Activated naive CD4-positive, alpha-beta T cell treated with Interleukin-2 at 50 U/mL for 16 hours (primary cell): ENCODE measurements around the gene GRID1.

Experiments used
- DNase-seq: peaks from one replicate; pipeline ENCODE4 v3.0.0-alpha.2; 2020

GRID1 gene

GRCh38 chr10:86162696-86163400, 203.7 kb downstream of the GRID1 start:
- DNase-seq, result no peak

DNA sequence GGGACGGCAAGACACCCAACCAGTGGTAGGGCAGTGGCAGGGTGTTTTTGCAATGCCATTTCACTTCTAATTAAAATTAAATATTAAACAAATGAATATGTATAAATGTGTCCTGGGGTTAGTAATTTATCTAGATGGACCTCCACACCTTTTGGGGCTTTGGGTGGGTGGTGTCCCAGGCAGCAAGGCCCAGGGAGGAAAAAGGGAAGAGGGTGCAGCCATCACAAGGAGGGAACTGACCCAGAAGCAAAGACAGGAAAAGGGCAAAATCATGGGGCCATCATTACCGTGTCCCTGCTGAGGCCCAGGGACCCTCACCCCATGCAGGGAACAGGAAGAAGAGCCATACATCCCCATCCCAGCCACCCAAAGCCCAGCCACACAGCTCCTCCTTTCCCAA, 204.6 kb downstream of the GRID1 start:
- DNase-seq, result no peak

DNA sequence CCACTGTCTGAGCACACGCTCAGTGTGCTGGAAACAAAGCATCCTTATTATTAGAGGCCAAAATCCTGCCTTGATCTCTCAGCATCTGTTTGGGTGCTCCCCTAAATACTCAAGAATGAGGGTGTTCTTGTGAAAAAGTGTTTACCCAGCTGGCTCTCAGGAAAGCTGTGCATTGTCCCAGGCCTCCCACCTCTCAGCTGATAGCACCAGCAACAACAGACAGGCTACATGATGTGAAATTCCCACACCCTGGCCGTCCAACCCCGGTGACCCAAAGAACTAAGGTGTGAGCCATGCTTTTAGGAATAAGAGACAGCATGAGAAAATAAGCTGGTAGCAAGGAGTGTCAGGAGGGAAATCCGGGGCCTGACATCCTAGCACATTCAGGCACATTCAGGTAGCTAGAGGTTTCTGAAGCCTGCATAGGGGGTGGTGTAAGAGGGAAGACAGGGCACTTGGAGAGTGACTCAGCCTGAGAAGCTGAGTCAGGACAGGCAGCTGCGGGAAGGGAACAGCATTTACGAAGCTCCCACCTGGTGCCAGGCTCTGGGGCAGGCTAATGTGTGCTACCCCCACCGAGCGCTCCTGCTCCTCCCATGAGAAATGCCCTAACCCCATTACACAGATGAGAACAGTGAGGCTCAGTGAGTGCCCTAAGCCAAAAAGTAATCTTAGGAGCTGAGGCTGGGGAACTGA, 205.6 kb downstream of the GRID1 start:
- no peak for DNase-seq

DNA sequence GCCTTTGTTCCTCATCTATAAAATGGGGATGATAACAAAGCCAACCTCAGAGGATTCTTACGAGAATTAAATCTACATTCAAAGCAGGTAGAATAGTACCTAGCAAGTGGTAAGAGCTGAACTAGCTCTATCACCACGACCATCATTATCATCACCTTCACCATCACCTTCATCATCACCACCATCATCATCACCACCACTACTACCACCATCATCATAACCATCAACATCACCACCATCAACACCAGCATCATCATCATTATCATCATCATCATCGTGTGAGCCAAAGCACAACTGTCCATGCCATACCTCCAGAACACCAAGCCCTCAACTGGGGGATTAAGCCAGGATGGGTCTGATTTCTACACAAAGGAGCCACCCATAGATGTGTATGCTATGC, 206.8 kb downstream of the GRID1 start:
- no peak for DNase-seq

DNA sequence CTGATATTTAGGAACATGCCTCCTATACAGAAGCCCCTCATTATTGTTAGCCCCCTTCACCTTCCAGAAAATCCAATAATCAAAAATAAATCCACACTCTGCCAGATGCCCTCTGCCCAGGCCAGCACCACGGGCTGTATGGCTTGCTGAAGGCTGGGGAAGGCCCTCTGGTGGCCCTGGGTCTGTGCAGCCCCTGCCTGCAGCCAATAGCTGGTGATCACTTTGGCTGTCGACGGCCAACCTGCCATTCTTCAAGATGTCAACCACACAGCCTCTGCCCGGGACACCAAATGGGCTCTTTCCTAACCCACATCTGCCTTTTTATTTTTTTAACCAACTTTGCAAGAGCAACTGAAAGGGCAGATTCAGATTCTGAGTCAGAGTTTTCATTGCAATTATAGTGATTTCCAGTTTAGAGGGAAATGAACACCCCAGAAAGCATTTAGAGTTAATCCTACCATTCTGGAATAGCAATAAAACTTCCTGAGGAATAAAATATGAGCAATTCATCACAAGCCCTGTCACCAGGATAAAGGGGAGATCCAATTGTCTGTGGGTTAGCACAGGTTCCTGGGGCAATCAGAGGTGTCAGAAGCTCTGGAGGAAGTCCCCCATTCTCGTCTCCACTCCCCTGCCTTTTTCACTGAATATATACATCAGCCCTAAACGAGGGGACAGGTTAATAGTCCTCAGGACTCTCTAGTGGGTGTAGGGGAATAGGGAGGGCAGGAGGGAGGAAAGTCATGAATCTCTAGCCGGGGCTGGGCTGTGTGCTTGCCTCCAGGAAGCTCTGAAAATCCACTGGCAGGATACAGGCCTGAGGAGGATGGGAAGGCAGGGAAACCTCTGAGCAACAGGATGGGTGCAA, 211.3 kb downstream of the GRID1 start:
- no peak for DNase-seq

- no peak for DNase-seq
Measured at GRCh38 chr10:86153751-86154150, 212.8 kb downstream of the GRID1 start.

GRCh38 chr10:86152911-86153310, 213.7 kb downstream of the GRID1 start:
- no peak for DNase-seq

- DNase-seq, result no peak
Measured at GRCh38 chr10:86152354-86152753, 214.2 kb downstream of the GRID1 start.

DNA sequence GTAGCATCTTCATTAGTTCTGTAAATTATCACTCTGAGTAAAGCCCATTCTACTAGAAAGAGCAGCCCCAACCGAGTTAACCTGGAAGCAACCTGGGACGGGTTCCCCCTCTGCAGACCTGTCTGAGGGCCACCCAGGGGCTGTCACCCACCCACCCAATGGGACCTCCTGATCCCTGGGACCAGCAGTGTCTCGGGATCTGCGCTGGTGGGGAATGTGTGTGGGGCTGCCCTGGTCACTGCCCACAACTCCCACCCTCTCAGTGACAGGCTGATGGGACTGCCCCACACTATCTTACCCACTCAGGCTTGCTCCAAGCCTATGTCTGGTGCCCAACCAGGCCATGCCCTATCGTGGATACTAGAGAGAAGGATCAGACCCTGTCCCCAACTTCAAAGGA, 215.0 kb downstream of the GRID1 start:
- DNase-seq, result no peak

- no peak for DNase-seq
Measured at GRCh38 chr10:86149257-86149656, 217.3 kb downstream of the GRID1 start.

- no peak for DNase-seq
Measured at GRCh38 chr10:86148117-86148516, 218.5 kb downstream of the GRID1 start.

- no peak for DNase-seq
Measured at GRCh38 chr10:86144301-86144700, 222.3 kb downstream of the GRID1 start.

DNA sequence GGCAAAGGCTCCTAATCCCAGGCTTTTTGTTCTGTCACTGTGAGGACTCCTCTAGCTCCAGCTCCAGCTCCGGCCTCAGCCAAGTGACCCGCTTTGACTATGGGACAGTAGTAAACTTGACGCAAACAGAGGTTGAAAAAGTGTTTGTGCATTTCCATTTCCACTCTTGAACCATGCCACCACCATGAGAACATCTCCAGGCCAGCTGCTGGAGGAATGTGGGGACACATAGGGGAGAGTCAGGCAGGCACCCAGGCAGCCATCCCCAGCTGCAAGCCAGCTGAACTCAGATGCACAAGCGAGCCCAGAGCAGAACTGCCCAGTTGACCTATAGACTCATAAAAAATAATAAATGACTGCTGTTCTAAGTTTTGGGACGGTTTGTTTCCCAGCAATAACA, 224.7 kb downstream of the GRID1 start:
- DNase-seq, result no peak

DNA sequence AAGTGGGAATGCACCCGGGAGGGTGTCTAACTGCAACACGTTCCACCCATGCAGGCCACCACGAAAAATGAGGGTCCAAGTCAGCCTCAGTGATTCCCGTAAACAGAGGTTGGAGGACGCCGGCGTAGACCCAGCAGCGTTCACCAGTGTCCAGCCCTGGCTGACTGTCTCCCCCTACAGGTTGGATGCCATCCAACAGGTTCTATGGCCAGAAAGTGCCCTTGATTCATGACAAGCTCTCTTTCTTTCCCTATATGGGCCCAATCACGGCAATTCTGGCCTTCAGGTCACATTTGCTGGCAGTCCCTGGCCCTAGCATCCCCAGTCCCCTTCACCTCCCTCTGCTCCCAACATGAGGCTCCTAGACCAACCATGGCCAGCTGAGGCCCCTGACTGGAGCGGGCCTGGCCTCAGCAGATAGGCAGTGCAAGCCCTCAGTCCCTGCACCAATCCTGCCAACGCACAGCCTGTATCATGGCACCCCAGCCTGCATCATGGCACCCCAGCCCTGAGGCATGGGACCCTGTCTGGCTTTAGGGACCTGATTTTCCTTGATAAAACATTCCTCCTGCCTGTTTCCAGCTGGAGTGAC, 227.4 kb downstream of the GRID1 start:
- peak; percentile 17 for DNase-seq

DNA sequence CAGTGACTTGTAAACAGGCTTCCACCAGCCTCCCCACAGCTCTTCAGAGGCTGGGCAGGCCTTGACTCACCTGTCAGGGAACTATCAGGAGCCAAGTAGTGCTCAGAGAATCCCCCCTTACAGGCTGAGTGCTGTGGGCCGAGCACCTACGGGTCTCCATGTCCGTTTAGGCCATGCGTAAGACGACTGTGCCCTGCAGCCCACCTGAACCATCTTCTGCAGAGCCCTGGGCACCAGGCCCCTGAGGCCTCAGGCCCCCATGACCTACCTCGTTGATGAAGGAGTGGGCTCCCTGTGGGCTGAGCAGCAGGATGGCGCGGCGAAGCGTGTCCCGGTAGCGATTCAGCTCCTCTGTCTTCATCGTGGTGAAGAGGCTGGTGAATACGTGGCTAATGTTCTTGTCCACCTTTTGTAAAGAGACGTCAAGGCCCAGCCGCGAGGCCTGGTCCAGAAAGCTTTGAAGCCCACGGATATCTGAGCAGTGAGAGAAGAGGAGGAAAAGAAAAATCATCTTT, 228.0 kb downstream of the GRID1 start:
- no peak for DNase-seq

DNA sequence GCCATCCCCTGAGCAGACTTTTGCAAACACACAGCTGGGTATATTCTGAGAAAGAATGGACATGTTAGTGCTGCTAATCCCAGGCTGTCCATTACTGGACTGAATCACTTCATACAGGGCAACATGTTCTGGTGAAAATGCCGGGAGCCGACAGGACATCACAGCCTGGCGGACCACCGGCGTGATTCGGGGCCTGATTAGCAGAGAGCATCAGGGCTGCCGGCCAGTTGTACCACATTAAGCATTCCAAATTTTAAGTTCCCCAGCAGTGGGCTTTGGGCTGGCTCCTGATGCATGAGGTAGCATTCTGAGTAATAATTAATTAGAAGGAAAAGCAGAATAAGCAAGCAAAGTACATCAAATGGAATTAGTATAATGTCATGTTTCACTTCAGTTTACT, 229.0 kb downstream of the GRID1 start:
- no peak for DNase-seq

DNA sequence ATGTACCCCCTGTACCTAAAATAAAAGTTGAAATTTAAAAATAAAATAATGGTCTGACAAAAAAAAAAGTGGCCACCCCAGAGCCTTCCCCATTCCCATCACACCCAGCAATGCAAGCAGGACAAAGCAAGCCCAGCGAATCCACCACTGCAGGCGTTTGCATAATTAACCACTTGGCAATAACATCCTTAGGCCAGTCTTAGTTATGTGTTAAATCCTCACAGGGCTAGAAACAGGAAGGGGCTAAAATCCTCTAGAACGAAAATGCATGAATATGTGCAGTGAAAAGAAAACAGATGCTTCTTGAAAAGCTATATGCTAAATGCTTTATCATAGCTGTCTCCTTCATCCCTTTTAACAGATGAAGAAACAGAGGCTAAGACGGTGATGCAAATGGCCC, 229.7 kb downstream of the GRID1 start:
- DNase-seq, result no peak

- no peak for DNase-seq
Measured at GRCh38 chr10:86135191-86135590, 231.4 kb downstream of the GRID1 start.

DNA sequence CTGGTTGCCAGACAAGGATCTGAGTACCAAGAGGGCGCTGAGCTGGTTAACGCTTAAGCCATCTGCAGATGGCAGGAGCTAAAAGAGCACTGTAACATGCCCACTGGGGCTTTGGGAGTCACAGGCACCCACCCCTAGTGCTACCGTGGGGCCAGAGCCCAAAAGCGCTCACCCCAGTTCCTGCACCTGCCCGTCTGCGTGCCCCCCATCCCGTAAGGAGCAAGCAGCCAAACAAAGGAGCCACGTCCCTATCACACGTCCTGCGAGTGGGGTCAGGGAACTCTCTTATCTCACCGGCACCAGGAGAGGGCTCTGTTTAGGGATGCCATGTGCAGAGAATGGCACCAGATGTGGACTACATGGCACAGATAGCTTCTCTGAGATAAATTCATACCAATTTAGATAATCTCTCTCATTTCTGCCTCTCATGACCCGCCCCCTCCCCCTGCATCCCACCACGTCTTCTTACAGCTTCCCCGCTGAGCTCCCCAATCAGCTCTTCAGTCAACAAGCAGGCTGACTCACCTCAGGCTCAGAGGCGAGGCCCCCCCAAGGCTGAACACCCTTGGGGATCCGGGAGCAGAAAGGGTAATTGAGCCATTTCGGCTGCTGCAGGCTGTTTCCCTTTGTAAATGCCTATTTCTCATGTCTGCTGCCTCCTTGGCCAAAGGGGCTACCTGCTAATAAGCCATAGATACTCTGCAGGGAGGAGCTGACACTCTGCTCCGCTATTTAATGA, 235.7 kb downstream of the GRID1 start:
- no peak for DNase-seq

DNA sequence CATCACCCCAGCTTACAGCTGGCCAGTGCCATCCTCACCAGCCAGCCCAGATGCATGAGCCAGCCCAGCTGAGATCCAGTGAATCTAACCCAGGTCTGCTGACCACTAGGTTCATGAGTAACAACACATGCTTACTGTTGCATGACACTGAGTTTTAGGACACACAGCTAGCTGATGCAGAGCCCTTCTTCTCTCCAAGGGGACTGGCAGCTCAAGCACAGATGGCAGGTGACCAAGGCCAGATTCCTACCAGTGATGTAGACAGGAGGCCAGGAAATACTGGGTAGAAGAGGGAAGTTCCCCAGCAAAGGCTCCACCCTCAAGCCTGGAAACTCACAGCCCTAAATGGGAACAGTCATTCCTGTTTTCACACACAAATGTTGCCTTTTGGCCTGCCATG, 236.6 kb downstream of the GRID1 start:
- no peak for DNase-seq

DNA sequence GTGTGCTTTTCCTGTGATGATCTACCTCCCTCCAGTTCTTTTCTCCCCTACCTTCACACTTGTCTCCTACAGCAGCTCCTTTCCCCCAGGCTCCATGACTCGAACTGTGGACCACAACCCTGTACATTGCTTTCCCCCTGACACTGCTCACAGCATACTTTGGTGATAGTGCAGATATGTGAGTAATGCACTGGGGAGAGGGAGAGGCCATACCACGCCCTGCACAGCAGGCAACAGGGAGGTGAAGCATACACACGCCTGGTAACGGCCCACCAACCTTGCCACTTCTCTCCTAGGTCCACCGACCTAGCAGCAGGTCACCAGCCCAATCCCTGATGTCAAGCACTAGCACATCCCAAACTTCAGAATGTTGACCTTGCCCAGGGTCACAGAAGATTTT, 238.2 kb downstream of the GRID1 start:
- DNase-seq, result no peak

DNA sequence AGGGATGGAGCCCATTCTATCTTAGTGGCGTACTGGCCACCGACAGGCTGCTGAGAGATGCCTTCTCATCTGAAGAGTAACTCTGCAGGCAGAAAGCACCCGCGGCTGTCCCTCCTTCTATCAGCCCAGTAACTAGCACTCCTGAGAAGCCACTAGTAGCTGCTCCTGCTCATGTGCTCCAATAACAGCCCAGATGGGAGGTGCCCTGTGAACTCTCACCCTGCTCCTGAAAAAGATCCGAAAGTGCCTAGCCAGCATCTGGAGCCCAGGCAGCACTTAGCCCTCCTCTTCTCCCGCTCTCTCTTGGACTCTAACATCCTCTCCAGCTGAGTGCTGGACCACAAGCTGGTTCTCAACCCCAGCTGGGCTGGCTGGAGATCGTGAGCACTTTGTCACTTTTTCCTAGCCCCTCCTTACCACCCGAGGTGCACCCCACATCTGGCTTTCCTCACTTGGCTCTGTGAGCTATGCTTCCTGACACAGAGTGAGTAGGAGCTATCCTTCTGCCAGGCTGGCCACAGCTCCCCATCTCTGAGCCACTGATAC, 239.2 kb downstream of the GRID1 start:
- no peak for DNase-seq
